Superior temporal gyrus (tissue), 1 donor: ENCODE results near the gene SIGLEC6.

Source experiments
- DNase-seq: peaks from one replicate; pipeline ENCODE4 v3.0.0-alpha.2; 2016; ENCODE audit errors: extremely low spot score

SIGLEC6 gene

DNA sequence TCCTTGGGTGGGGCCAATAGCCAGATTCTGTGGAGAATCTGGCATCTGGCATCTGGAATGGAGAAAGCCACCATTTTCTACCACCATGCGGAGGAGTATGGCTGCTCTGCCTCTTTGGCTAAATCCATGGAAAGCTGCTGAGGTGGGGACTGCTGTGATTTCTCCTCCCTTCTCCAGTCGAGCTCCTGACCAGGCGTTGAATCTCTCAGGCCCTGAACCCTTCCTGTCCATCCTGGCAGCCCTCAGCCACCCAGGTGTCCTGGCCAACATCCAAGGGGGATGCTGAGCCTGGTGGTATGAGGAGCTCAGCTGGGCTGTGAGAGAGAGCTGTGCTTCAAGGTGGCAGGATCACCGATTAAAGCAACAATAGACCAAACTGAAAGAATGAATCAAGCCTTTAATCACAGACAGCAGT is 17.4 kb upstream of the SIGLEC6 start:
- no peak for DNase-seq

DNA sequence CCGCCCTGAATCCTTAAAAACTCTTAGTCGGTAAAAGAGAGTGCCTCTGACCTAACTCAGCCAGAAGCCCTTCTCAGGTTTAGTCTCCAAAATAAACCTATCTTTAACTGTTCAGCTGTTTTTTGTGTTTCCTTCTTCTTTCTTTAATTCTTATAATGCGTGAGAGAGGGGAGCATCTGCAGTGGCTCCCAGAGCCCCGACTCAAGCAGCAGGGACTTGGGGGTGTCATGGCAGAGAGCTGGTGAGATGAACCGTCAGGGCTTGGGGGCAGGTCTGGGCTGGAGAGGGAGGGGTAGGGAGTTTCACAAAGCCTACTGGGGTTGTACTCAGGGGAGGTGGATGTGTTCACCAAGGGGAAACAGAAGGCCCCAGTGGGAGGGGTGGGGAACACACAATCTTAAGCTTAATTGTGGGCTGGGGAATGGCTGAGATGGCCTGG is 16.8 kb upstream of the SIGLEC6 start:
- no peak for DNase-seq

DNA sequence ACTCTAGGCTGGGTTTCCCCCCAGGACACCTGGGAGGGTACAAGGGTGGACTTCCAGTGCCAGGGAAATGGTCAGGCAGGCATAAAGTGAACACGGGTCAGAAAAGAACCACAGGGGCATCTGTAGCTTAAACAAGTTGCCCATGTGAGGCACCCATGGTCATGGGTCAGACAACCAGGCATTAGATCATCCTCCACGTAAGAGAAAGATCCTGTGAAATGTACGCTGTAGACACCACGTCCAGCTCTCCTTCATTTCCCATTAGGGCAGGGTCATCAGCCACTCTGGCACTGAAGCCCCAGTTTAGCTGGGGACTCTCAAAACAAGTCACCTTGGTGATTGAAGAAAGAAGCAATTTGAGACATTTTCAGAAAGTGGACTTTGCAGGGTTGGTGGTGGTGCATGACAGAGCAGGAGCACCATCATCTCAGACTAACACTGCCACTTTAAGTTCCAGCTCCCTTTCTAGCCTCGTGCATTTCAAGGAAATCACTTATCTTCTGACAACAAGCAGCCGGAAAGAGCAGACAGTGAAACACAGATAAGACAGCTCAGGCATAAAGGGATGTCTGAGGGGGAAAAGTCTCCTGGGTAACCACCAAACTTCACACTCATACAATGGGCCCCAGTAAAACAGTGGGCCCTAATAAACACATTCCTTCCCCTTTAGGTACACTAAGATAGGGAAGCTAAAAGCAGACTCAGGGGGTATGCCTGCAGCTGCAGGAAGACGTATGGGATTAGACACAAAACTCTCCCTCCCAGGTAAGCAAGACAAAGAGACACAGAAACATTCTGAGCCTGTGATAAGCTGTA is 16.1 kb upstream of the SIGLEC6 start:
- DNase-seq: no peak

DNA sequence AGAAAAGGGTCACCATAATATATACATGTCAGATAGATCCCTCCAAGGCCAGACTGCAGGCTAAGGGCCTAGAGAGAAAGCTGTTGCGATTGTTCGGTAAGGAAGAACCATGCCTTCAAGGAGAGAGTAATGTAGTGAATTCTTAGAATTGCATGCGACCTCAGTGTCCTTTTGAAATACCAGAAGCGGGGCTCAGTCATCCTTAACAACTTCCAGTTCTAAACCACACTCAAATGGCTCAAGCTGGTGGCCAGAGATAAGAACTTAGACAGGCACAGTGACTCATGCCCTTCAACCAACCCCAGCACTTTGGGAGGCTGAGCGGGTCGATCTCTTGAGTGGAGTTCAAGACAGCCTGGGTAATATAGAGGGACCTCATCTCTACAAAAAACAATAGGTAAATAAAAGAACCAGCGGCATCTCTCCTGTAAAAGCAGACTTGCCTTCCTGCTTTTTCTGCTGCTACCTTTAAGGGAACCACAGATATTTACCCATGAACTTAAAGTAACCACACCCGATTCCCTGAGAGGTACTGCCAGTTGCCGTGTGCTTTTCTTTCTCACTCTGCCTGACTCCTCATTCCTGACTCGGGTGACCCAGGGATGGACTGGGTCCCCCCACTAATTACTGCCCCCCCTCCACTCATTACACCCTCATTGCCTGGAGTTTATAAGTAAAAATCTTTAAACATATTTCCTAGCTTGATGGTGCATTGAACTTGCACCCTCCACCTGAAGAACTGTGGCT is 15.4 kb upstream of the SIGLEC6 start:
- DNase-seq: no peak

DNA sequence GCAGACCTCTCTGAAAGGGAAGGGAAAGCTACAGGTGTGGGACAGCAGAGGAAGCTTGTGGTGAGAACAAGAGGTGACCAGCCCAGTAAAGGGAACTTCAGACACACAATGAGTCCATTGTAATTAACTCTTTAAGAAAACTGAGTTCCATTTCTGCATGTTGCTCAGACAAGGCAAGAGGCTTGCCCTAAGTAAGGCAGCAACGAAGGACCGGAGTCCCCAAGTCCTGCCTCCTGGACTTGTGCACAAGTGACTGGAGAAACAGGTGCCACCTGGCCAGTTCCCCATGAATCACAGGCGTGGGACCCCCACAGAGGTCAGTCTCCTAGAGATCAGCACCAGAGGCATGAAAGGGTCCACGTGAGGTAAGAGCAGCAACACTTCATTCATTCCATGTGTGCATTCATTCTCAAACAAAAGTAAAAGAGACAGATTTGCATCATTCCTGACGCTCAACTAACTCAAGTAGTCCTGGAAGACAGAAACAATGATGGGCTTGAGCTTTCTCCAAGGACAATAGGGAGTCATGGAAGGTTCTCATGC is 14.7 kb upstream of the SIGLEC6 start:
- no peak for DNase-seq

DNA sequence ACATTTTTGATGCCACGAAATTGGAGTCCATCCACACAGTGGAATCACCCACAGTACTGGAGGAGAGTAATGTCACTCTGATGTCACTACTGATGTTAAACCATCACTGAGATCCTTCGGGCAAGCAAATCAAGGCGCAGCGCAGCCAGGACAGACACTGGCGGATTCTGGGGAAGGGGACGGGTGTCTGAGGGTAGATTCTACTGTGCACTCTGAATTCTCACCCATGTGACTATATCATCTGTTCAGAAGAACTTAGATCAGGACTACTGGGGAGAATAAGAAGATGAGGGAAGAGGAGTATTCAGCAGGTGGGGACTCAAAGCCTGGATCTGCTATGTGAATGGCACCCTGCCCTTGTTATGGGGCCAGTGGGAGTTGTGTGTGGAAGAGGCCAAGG is 12.6 kb upstream of the SIGLEC6 start:
- DNase-seq: no peak

DNA sequence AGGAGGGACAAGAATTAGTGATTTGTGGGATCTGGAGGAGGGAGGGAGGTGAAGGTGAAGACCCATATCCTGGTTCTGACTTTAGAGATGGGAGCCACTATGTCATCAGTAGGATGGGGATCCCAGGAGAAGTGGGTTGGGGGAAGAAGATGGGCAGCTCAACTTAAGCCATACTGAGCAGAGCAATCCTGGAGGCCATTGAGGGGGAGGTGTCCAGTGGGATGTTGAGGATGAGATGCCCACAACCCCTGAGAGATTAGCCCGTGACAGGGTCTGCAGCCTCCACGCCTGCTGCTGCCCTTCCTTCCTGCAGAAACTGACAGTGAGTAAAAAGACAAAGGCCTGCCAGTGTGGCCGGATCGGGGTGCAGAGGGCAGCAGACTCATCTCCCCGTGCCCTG is 11.2 kb upstream of the SIGLEC6 start:
- no peak for DNase-seq

DNA sequence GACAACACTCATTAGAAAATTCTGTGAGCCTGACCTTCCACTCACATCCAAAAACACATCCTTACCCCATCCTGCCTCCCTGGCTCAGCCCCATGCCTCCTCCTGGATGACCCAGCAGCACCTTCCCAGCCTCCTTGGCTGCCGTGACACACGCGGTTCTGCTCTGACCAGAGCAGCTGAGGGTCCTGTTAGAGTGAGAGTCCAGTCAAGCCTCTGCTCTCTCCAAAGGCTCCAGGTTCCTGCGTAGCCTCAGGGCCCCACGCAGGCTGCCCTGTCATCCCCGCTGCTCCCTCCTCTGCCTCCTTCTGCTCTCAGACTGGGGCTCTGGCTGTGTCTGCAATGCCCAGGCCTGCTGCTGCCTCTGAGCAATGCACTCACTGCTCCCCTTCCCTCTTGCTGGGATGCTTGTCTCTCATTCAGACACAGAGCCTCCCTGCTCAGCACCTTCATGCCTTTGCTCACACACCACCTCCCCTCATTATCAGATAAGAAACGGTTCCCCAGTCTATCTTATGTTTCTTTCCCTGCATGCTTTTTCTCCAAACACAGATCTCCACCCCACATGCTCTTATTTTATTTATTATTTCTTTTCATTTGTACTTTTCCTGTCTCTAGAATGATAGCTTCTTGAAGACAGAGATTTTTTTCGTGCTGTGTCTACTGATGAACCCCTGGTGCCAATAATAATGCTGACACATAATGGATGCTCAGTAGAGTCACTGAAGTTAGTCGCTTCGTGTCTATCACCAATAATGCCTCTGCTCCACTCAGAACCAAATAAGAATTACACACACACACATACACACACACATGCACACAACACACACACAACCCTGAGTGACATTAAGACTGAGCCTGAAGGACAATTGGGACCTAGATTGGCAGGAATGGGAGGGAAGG is 10.2 kb upstream of the SIGLEC6 start:
- DNase-seq: no peak

DNA sequence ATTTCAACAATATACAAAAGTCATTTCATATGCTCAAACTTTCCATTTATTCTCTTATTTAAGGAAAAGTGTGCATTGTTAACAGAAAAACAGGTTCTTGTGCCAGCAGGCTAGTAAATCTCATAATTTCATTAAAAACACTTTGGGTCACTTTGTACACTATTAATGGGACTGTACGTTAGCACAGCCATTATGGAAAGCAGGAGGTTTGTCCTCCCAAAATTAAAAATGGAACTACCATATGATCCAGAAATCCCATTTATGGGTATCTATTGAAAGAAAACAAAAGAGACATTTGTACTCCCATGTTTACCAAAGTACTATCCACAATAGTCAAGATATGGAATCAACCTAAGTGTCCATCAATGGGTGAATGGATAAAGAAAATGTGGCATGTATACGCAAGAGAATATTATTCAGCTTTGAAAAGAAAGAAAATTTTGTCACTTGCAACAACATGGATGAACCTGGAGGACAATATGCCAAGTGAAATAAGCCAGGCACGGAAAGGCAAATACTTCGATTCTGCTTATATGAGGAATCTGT is 8.4 kb upstream of the SIGLEC6 start:
- no peak for DNase-seq

DNA sequence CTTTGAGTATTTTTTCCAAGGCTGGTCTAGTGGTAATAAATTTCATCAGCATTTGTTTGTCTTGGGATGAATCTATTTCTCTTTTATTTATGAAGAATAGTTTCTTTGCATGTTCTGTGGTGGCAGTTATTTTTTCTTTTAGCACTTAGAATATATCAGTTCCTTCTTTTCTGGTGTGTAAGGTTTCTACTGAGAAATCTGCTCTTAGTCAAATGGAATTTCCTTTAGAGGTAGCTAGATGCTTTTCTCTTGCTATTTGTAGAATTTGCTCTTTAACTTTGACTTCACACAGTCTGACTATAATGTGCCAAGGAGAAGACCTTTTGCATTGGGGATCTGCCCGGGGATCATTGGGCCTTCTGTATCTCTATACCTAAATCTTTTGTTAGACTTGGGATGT is 4.1 kb upstream of the SIGLEC6 start:
- DNase-seq: no peak

DNA sequence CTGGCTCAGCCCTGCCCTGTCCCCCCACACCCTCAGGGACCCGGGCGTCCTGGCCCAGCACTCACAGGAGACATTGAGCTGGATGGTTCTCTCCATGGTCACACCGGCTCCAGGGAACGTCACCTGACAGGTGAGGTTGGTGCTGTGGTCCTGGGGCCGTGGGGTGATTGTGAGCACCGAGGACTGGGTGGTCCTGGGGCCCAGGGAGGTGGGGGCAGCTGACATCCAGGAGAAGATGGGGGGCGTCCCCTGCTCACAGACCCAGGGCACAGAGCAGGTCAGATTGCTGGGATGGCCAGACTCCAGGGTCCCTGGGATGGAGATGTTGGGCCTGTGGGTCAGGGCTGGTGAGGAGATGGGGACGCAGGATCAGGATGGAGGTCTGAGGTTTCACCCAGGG is 854 bp downstream of the SIGLEC6 start:
- no peak for DNase-seq

DNA sequence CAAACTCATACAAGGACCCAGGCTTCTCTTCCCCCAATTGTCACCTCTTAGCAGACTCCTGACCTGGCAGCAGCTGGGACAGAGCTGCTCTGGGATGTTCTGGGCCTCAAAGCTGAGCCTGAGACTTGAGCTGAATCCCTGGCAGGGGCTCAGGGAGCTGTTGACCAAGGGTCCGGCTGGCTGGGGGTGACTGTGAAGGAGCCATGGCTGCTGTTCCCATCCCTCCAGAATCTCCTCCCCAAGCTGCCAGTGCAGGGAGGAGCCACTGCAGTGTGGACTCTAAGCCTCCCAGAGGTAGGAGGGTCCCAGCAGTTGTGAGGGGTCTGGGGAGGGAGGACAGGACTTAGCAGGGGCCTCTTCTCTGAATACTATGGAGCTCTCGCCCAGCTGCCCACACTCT is 2.2 kb downstream of the SIGLEC6 start:
- DNase-seq: no peak

DNA sequence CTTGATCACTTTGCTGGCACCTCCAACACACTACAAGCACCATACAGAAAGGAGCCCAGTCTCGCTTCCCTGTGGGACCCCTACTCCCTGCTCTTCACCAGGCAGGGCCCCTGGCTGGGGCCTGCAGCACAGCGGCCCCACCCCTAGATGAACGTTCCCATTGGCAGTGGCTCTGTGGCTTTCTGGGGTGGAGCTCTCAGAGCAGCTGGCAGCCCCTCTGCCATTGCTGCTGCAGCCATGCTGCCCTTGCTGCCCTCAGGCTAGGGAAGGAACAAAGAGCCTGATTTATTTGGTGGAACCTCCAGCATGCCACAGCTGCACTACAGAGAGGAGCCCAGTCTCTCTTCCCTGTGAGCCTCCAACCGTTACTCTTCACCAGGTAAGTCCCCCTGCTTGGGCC is 5.8 kb downstream of the SIGLEC6 start:
- no peak for DNase-seq

DNA sequence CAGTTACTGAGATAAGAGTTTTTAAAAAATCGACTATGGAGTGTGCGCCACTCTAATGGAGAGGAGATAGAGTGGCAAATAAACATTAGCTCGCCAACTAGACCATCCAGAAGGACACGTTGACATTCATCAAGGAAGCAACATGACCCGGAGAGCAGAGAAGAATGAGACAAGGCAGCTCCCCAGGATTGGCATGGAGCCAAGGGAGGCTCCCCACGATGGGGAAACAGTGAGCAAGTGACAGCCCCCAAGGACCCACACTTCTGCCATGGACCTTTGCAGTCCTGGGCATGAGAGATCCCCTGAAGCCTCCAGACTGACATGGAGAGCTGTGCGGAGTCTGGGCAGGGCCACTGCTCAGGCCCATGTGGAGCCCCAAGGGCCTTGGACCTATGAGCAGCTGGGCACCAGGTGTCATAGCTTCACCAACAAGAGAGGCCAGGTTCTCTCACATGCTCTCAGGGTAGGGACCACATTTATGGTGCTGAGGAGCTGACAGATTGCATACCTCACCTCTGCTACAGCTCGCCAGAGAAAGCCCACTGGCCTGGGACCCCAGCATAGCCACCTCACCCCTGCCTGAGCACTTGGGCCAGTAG is 6.7 kb downstream of the SIGLEC6 start:
- no peak for DNase-seq

DNA sequence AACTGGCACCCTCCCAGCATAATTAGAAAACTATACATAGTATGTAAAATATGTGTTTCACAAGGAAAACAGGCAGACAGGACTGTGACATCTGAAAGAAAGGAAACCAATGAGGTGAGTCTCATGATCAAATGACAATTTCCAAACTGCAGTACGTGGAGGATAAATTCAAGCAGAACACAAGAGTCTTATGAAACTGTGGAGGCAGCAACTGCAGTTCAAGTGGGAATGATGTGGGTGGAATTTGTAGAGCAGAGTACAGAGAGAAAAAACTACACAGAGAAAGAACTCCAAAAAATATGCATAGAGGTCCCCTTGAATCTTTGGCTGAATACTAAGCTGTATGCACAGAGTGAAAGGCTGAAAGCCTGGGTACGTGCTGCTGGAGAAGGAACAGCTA is 9.7 kb downstream of the SIGLEC6 start:
- DNase-seq: peak; percentile 42

DNA sequence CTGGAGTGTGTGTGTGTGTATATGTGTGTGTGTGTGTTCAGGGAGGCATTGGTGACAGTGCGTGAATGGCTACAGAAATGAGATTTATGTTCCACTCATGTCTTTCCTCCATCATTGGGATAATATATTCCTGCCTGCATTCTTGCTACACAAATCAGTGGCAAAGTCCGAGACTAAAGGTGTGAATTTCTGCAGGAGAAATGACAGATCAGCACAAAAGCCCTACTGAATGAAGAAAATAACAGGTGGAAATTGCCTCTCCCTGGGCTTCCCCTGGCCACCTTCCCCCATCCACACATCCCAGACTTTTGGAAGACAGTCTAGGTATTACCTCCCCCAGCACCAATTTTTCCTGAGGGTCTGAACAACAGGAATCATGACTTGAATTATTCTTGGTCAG is 10.1 kb downstream of the SIGLEC6 start:
- DNase-seq: peak; percentile 11

DNA sequence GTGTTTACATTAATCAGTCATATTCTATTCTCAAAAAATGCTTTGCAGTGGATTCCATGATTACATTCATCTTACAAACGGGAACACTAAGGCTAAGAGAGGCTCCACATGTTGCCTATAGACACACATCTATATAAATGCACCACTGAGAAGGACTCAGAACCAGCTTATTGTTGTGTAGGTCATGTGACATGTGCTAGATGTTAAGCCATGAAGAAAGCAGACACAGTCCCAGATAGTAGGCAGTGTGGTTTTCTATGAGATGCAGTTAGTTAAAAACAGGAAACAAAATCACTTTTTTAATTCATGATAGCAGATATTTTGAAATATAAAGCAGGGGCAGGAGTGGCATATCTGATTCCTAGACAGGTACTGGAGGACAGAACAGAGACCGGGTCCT is 10.7 kb downstream of the SIGLEC6 start:
- DNase-seq: no peak

DNA sequence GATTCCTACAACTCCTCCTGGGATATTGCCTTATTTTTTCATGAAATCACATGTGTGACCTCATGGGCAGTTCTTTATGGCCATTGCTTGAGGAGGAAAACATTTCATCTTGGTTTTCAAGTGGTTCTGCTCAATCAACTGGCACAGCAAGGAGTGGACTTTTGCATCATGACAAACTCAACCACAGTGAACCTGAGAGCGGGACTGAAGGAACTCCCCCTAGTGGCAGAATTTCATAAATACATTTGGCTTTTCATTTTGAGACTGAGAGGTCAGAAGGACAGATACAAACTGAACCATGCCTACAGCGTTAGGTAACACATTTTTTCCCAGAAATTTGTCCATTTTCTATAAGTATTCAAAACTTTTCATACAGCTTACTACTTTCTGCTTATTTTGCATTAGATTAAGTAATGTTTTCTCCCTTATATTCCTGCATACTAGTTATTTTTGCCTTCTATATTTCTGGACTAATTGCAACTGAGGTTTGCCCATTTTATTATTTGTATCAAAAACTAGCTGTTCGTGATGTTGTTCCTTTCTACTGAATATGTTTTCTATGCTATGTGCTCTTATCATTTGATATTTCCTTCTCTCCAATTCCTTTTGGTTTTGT is 16.5 kb downstream of the SIGLEC6 start:
- peak; percentile 82 for DNase-seq

DNA sequence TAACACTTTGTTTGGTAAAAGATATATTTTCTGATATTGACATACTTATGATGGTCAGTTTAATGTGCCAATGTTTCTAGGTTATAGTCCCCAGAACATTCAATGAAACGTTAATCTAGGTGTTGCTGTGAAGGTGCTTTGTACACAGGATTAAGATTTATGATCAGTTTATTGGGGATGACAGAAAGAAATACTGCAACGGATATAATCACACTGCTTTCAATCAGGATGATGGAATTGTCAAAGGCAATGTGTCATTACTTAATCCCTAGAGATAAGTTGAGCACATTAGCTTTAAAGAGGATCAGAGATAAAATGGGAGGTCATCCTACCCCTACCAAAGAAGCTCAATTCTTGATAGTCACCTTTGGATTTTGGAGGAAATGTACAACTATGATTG is 17.5 kb downstream of the SIGLEC6 start:
- no peak for DNase-seq

DNA sequence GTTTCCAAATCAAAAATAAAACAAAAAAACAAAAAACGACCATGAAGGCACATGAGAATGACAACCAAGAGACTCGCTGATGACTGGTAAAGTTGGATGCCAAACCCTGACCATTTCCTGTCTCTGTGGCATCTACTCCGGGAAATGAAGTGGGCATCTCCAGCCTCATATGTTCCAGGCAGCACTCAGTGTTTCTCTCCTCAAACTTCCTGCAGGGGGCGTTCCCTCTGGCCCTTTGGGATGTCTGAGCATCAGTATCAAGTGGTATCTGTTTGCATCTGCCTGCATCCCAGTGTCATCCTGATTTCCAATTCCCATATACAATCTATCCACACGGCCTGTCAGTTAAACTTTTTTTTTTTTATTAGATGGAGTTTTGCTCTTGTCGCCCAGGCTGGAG is 20.1 kb downstream of the SIGLEC6 start:
- DNase-seq: no peak
